ACHN (cell line): Measurements from ENCODE around the gene TBC1D21.
A peak's percentile ranks its signal among the peaks of the same experiment; 100 is the strongest.

Experiments used
- DNase-seq: peaks from one replicate; pipeline ENCODE4 v3.0.0-alpha.2; 2015
- in situ Hi-C: cut with HindIII; loops from 2 replicates; pipeline ENCODE4 v1.10.0; 2017; ENCODE audit warnings: low sequenced_read_pairs, low pct_ligation_motif_present, low pct_unique_long_range_greater_than_20kb

TBC1D21 gene

DNA sequence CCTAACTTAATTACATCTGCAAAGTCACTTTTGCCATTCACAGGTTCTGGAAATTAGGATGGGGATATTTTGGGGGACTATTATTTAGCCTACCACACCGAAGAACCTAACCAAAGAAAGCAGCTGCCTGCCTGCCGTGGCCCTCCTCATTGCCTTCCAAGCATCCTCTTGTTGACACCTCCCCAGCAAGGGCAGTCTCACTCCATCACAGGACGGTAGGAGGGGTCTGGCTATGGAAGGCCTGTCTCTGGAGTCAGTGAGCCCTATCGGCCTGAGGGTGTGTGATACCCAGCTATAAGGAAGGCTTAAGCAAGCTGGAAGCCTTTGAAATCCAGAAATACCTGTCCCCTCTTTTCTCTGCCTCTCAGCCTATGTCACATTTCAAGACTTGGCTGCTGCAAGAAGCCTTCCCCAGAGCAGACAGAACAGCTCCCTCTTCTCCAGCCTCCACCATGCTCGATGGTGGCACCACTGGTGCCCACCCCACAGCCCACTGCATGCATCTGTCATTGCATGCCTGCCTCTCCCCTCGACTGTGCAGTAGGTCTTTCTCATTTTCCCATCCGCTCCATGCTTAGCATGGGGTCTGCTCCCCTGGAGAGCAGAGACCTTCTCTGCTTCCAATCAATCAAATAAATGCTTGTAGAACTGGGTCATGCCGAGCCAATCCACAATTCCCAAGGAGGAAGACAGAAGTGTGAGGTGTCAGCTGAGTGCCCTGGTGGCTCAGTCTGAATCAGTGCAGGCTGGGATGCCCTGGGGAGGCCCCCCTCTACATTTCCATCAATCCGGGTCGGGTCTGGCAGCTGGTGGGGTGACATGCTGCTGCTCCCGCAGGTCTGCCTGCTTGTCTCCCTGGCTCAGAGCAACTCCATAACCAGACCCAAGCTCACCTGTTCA is 29.0 kb downstream of the TBC1D21 start:
- in situ Hi-C loops, result no loop called here
- no peak for DNase-seq

DNA sequence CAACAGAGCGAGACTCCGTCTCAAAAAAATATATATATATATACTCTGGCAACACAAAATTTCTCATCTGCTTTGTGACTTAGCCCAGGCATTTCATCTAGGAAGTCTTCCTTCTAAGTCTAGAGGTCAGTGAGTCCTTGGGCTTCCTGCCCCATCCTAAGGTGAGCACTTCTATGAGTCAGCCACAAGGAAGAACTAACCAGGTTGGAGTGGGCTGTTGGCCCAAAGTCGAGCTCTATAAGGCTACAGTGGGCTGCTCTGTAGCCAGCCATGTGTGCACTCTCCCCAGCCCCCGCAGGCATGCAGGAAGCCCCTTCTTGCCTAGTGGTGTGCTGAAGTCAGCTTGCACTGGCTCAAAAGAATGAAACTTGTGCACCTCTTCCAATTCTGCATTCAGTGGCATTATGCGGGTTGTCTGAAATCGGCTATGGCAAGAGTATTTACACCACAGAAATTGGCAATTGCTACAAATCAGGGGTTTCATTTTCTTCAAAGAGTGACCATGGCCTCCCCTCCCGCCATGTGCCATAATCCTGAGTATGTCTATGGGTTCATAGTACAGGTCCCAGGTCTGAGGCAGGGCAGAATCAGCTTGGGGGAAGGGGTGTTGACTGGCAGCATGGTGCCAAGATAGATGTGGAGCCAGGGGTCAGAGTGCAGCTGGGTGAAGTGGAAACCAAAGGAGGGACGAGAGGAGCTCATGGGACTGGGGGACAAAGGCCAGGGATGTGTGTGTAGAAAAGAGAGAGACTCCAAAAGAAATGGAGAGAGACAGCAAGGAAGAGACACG is 30.9 kb downstream of the TBC1D21 start:
- in situ Hi-C loops, result no loop called here
- no peak for DNase-seq

DNA sequence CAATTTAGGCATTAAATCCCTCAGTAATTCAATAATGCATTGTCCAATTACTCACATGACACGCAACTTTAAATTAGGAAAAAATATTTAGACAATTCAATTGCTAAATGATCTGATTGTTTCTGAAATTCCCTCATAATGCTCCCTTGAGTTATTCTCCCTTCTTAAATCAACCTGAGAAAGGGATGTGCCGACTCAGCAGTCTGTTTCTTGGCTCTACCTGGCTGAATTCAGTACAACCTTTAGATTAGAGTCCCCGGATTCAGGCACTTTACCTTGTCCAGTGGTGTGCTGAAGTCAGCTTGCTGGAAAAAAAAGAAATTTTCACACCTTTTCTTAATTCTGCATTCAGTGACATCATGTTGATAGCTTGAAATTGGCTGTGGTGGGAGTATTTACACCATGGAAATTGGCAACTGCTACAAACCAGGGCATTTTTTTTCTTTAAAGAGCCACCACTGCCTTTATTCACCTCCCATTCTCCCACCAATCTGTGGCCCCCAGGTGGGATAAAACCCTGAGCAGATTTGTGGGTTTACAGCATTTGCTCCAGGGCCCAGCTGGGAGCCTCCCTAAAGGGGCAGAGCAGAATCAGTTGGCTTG is 32.0 kb downstream of the TBC1D21 start:
- in situ Hi-C loops, result no loop called here
- DNase-seq, result no peak

- DNase-seq, result no peak
- in situ Hi-C loops, result no loop called here
Measured at GRCh38 chr15:73906346-73907034, 33.1 kb downstream of the TBC1D21 start.

DNA sequence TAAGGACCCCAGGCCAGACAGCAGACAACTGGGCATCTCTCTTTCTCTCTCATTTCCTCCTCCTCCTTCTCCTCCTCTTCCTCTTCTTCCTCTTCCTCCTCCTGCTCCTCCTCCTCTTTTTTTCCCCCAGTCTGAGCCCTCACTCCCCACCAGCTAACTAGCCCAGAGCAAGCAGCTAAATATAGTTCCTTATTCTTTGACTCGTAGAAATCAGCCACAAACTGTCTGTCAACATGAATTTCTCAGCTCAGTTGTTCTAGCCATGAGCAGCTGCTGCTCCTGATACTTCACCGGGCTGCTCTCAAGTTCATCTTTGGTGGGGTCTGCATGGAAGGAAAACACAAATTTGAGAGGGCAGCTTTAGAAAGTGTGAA is 33.7 kb downstream of the TBC1D21 start:
- in situ Hi-C loops, result no loop called here
- no peak for DNase-seq

GRCh38 chr15:73908030-73908821 is 34.9 kb downstream of the TBC1D21 start:
- DNase-seq, result peak; percentile 61
- in situ Hi-C loops, result no loop called here

GRCh38 chr15:73908822-73909122 is 35.4 kb downstream of the TBC1D21 start:
- in situ Hi-C loops, result no loop called here
- DNase-seq, result no peak

- in situ Hi-C loops, result no loop called here
- no peak for DNase-seq
Measured at GRCh38 chr15:73909651-73910050, 36.3 kb downstream of the TBC1D21 start.

DNA sequence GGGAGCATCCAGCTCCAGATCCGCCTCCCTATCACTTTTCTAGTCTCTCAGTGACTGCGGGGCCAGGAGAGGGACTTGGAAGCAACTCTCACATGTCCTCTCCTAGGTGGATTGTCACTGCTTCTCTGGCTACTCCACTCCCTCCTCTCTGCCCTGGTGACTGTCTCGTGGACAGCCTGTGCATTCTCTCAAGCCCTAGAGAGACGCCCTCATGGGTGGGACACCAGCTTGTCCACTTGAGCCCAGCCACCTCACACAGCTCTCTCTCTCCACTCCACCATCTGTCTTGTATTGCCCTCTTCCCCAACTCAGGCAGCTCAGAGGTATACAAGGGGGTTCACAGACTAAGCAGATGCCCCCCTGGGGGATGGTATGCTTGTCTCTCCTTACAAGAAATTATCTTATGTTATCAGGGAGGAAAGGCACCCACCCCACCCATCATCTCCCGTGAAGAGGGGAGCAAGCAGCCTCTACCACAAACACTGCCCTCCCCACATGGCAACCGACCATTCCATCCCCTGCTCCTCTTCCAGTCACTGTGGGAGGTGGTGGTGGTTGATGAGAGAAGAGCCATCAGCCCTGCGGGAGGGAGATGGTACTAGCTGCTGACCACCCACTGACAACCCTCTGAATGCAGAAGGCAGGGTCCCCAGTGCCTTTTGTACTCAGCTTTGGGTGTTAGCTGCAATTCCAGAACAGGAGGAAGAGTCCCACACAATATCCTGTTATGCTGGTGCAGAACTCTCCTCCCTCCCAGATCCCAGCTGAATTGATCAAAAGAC is 37.3 kb downstream of the TBC1D21 start:
- in situ Hi-C loops, result no loop called here
- no peak for DNase-seq

DNA sequence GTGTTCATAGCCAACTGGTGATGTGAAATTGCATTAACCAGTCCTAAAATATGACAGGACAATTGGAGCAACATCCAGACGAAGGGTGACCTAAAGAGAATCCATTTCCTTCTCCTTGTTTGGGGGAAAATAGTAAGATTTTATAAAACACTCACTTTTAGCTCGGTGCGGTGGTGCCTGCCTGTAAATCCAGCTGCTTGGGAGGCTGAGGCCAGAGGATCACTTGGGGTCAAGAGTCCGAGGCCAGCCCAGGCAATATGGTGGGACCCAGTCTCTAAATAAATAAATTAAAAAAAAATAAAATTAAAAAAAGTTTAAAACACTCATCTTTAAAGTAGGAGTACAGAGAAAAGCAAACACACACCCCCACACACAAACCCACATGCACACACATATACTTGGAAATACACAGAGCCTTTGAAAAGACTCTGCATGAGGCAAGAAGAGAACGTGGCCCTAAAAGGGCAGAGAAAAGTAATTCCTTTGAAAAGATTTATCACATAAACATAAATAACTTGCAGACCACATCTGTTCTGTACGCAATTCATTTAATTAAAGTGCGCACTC is 38.7 kb downstream of the TBC1D21 start:
- no peak for DNase-seq
- in situ Hi-C loops, result no loop called here

GRCh38 chr15:73914145-73914544 is 40.8 kb downstream of the TBC1D21 start:
- in situ Hi-C loops, result no loop called here

GRCh38 chr15:73915082-73915481 is 41.7 kb downstream of the TBC1D21 start:
- in situ Hi-C loops, result no loop called here
- DNase-seq, result no peak

More at GRCh38 chr15:73914145-73914544, 40.8 kb downstream of the TBC1D21 start:
- no peak for DNase-seq

DNA sequence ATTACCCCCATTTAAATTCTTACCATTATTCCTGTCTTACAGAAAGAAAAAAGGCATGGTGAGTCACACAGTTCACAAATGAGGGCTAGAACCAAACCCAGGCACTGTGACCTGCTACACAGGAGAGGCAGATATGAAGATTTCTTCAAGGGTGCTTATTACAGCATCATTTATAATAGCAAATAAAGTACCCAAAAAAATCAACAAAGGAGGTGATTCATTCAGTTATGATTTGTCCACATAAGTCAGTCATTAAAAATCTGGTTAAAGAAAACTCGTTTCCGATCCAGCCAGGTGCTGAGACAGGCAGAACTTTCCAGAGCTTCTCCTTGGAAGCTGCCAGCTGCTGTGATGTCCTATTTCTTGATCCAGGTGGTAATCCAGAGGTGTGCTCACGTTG is 45.4 kb downstream of the TBC1D21 start:
- in situ Hi-C loops, result no loop called here
- DNase-seq, result no peak

GRCh38 chr15:73919706-73920105 is 46.3 kb downstream of the TBC1D21 start:
- no peak for DNase-seq
- in situ Hi-C loops, result no loop called here

- no peak for DNase-seq
- in situ Hi-C loops, result no loop called here
Measured at GRCh38 chr15:73921254-73921925, 48.0 kb downstream of the TBC1D21 start.

DNA sequence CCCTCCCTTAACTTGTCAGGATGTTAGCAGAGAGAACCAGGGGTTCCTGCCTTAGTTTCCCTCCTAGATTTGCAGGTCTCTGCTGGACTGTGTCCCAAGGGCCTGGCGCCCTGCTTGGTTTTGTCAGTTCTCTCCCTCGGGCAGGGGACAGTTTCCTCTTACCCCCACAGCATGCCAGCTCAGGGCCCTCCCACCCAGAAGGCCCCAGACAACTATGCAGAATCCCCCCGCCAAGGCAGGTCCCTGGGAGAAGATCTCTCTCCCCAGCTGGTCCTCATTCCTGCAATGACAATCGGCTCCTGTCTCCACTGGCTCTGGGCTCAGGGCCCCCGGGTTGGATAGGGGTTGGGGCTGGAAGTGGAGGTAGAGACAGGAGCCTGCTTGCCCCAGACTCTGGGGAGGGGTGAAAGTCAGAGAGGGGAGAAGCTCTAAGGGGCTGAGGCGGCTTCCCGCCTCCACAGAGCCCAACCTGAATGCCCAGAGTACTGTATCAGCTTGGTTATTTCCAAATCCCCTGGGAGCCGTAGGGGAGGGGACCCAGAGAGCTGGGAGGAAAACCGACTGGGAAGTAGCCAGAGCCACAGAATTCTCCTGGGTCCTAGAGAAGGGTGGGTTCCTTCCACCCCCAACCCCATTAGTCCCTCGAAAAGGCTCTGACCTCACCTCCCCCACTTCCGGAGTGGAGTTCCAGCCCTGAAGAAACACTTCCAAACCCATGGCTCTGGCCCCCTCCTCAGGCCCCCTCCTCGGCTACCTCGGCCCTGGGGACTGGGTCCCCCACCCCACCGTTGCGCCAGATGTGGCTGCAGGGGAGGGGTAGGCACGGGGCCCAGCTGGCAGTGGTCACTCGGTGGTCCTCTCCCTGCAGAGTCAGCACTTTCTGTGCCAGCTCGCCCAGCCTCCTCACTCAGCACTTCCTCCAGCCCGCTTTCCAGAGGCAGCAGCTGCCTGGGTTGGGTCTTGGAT is 49.1 kb downstream of the TBC1D21 start:
- no peak for DNase-seq
- in situ Hi-C loops, result no loop called here
